ENCODE results near the gene HMOX2.

The HMOX2 gene

GRCh38 chr16:4465977-4466779 lies 10.0 kb upstream of the HMOX2 start:
- DNase-seq = no peak

GRCh38 chr16:4467916-4468315 lies 8.3 kb upstream of the HMOX2 start:
- no peak for DNase-seq

GRCh38 chr16:4468972-4469371 lies 7.2 kb upstream of the HMOX2 start:
- no peak for DNase-seq

- no peak for DNase-seq
Observed at GRCh38 chr16:4471869-4472268, 4.3 kb upstream of the HMOX2 start.

- DNase-seq = no peak
Observed at GRCh38 chr16:4472880-4473279, 3.3 kb upstream of the HMOX2 start.

- DNase-seq = peak; percentile 97
Observed at GRCh38 chr16:4474192-4474961, 1.8 kb upstream of the HMOX2 start, which contains the start of gene NMRAL1. Gene NMRAL1 (minus strand): TSS chr16:4474625. CDS start chr16:4474132, 493 bp downstream.

GRCh38 chr16:4477966-4478365 lies 1.8 kb downstream of the HMOX2 start:
- no peak for DNase-seq

GRCh38 chr16:4481526-4481925 lies 5.3 kb downstream of the HMOX2 start:
- no peak for DNase-seq

- no peak for DNase-seq
Observed at GRCh38 chr16:4481963-4482362, 5.8 kb downstream of the HMOX2 start.

GRCh38 chr16:4486126-4486893 lies 10.1 kb downstream of the HMOX2 start:
- no peak for DNase-seq

- DNase-seq = no peak
Observed at GRCh38 chr16:4487955-4488498, 11.8 kb downstream of the HMOX2 start.

GRCh38 chr16:4488499-4488967 lies 12.3 kb downstream of the HMOX2 start:
- no peak for DNase-seq

- DNase-seq = no peak
Observed at GRCh38 chr16:4489030-4489429, 12.8 kb downstream of the HMOX2 start.

- DNase-seq = no peak
Observed at GRCh38 chr16:4491898-4492297, 15.7 kb downstream of the HMOX2 start.

- DNase-seq = no peak
Observed at GRCh38 chr16:4494746-4495490, 18.7 kb downstream of the HMOX2 start.

- no peak for DNase-seq
Observed at GRCh38 chr16:4495766-4496165, 19.6 kb downstream of the HMOX2 start.

GRCh38 chr16:4496305-4496704 lies 20.1 kb downstream of the HMOX2 start:
- DNase-seq = no peak

GRCh38 chr16:4498546-4499195 lies 22.5 kb downstream of the HMOX2 start:
- no peak for DNase-seq

GRCh38 chr16:4499196-4499555 lies 23.0 kb downstream of the HMOX2 start:
- no peak for DNase-seq

GRCh38 chr16:4500272-4500671 lies 24.1 kb downstream of the HMOX2 start:
- no peak for DNase-seq

- DNase-seq = no peak
Observed at GRCh38 chr16:4501071-4501478, 24.9 kb downstream of the HMOX2 start.

Measured in femur (tissue), 1 donor.